ENCODE data around the gene CECR2. TPM values are rescaled to one million over a fixed set of nuclear protein-coding genes. Genes with fewer than 3 reads are reported as not detected.
A peak's percentile ranks its signal among the peaks of the same experiment; 100 is the strongest.

The CECR2 gene
- total RNA-seq, 2 experiments from 2014 or later: not detected

DNA sequence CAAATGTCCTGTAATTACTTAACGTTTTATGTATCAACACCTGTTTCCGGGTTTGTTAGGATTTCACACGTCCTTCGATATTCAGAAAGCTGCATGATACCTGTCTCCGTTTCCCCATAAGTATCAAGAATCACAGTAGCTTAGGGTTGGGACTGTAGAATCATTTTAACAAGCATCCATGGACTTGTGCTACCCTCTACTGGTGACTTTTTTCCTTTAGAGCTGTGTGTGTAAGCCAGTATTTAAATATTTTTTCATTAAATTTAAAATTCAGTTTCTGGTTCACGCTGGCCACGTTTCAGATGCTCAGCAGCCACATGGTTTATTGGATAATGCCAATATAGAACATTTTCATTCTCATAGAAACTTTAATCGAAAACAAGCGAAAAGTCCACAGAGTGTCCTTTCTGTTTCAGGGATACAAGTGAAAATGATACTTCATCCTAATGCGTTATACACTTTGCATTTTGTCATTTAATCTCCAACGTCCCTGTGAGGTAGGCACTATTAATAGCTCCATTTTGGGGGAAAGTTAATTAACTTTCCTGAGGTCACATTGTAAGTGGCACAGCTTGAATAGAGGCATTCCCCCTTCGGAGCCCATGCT lies 132.5 kb downstream of the CECR2 start:
- CTCF ChIA-PET: interaction anchor here (0.5 to 3.6 kb wide), 14 partner anchors 10 to 577 kb away, joined by 3 to 33 read pairs (median 4); partner anchors contain the start of gene ADA2
- intact Hi-C loops (cut with DNase I, micrococcal nuclease): loop anchor here (1.0 to 5.0 kb wide), 5 partner anchors 134 to 584 kb away; partner anchors contain the start of gene CECR2 (in 1 of the 2)
- H3K27me3 Mint-ChIP-seq: peaks cover 4% of the 10 kb centered on the region

DNA sequence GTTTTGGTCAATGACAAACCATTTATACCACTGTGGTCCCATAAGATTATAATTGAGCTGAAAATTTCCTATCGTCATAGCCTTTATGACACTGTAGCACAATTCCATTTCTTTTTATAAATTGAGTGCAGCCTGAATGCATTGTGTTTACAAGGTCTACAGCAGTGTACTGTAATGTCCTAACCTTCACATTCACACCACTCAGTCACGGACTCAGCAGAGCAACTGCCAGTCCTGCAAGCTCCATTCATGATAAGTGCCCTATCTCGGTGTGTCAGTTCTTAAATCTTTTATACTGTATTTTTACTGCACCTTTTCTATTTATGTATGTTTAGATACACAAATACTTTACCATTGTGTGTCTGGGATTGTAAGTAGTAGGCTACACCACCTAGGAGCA lies 138.8 kb downstream of the CECR2 start:
- Mint-ChIP-seq H3K27ac (no peak overlapping the region), H3K4me3 (no peak overlapping the region), H3K4me1 (ENCODE audit: low read depth) (no peaks in the 10 kb centered on the region), H3K36me3 (ENCODE audit: low read depth) (no peaks in the 10 kb centered on the region), H3K27me3 (peaks cover 12% of the 10 kb centered on the region), H3K9me3 (no peaks in the 10 kb centered on the region)
- H3K4me1 ChIP-seq (ENCODE audit: insufficient read depth, low read length): no peaks in the 10 kb centered on the region
- CTCF ChIA-PET: interaction anchor here (0.8 kb wide), 1 partner anchor 18 kb away, joined by 3 read pairs; no protein-coding TSS in a partner anchor
- H3K27me3 ChIP-seq (ENCODE audit: control insufficient read depth in 1 of 2, insufficient read depth in 2 of 2, low read length in 2 of 2): peaks cover 4 to 6% of the 10 kb centered on the region in 2 experiments
- H3K9me3 ChIP-seq (ENCODE audit: control insufficient read depth in 1 of 2, insufficient read depth in 1 of 2, low read length in 2 of 2): no peaks in the 10 kb centered on the region
- TF ChIP-seq, protein P1, sequence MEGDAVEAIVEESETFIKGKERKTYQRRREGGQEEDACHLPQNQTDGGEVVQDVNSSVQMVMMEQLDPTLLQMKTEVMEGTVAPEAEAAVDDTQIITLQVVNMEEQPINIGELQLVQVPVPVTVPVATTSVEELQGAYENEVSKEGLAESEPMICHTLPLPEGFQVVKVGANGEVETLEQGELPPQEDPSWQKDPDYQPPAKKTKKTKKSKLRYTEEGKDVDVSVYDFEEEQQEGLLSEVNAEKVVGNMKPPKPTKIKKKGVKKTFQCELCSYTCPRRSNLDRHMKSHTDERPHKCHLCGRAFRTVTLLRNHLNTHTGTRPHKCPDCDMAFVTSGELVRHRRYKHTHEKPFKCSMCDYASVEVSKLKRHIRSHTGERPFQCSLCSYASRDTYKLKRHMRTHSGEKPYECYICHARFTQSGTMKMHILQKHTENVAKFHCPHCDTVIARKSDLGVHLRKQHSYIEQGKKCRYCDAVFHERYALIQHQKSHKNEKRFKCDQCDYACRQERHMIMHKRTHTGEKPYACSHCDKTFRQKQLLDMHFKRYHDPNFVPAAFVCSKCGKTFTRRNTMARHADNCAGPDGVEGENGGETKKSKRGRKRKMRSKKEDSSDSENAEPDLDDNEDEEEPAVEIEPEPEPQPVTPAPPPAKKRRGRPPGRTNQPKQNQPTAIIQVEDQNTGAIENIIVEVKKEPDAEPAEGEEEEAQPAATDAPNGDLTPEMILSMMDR (IDR thresholded peaks at IDR 0.05): no peak
- no peaks in the 10 kb centered on the region for H3K36me3 ChIP-seq (ENCODE audit: insufficient read depth, low read length)
- no peak overlapping the region for H3K4me3 ChIP-seq (ENCODE audit: low read length)
- DNase-seq (no peak), ATAC-seq (ENCODE audit: poor library complexity) (no peak)
- H3K27ac ChIP-seq (ENCODE audit: low read depth in 1 of 2, low read length in 2 of 2): no peak overlapping the region
- POLR2A ChIA-PET: no interaction called here
- intact Hi-C loops (cut with DNase I, micrococcal nuclease): no loop called here

More for the DNA sequence above, 132.5 kb downstream of the CECR2 start:
- no peak overlapping the region for H3K27ac Mint-ChIP-seq
- Histone ChIP-seq H3K27ac (ENCODE audit: low read depth in 1 of 2, low read length in 2 of 2) (no peak overlapping the region), H3K9me3 (ENCODE audit: control insufficient read depth in 1 of 2, insufficient read depth in 1 of 2, low read length in 2 of 2) (no peaks in the 10 kb centered on the region), H3K36me3 (ENCODE audit: insufficient read depth, low read length) (no peaks in the 10 kb centered on the region), H3K4me1 (ENCODE audit: insufficient read depth, low read length) (no peaks in the 10 kb centered on the region), H3K4me3 (ENCODE audit: low read length) (no peak overlapping the region), H3K27me3 (ENCODE audit: control insufficient read depth in 1 of 2, insufficient read depth in 2 of 2, low read length in 2 of 2) (peaks cover 0 to 2% of the 10 kb centered on the region in 2 experiments)
- POLR2A ChIA-PET: interaction anchor here (0.8 to 2.1 kb wide), 7 partner anchors 288 to 427 kb away, joined by 3 to 22 read pairs (median 4); partner anchors contain the start of gene IL17RA
- no peaks in the 10 kb centered on the region for H3K4me1 Mint-ChIP-seq (ENCODE audit: low read depth)
- DNase-seq (peak in 9 of 14 experiments; percentile 2 to 79 (median 10)), ATAC-seq (ENCODE audit: poor library complexity) (peak; percentile 76)
- TF ChIP-seq, protein P1 (IDR thresholded peaks at IDR 0.05): peak; percentile 82
- no peaks in the 10 kb centered on the region for H3K9me3 Mint-ChIP-seq
- no peaks in the 10 kb centered on the region for H3K36me3 Mint-ChIP-seq (ENCODE audit: low read depth)
- no peak overlapping the region for H3K4me3 Mint-ChIP-seq

DNA sequence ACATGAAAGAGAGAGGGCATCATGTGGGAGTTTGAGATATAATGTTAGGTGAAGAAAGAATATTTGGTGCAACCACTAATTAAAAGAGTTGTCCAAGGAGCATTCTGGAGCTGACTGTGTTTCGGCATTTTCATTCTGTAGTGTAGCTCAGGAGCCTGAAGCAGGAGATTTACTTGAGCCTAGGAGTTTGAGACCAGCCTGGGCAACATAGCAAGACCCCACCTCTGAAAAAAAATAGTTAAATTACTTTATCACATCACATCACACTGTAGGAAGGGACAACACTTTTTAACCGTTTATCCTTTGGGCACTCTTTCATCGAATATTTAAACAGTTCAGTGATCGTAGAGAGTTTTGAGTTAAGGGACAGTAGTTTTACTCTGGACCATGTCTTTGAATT lies 143.7 kb downstream of the CECR2 start:
- Mint-ChIP-seq H3K27ac (no peak overlapping the region), H3K9me3 (no peaks in the 10 kb centered on the region), H3K4me3 (no peak overlapping the region), H3K27me3 (peaks cover 17% of the 10 kb centered on the region), H3K4me1 (ENCODE audit: low read depth) (no peaks in the 10 kb centered on the region), H3K36me3 (ENCODE audit: low read depth) (no peaks in the 10 kb centered on the region)
- H3K4me1 ChIP-seq (ENCODE audit: insufficient read depth, low read length): no peaks in the 10 kb centered on the region
- intact Hi-C loops (cut with DNase I, micrococcal nuclease): no loop called here
- ATAC-seq (ENCODE audit: poor library complexity) (no peak), DNase-seq (no peak)
- H3K27ac ChIP-seq (ENCODE audit: low read depth in 1 of 2, low read length in 2 of 2): no peak overlapping the region
- H3K27me3 ChIP-seq (ENCODE audit: control insufficient read depth in 1 of 2, insufficient read depth in 2 of 2, low read length in 2 of 2): peaks cover 4 to 6% of the 10 kb centered on the region in 2 experiments
- H3K9me3 ChIP-seq (ENCODE audit: control insufficient read depth in 1 of 2, insufficient read depth in 1 of 2, low read length in 2 of 2): no peaks in the 10 kb centered on the region
- H3K36me3 ChIP-seq (ENCODE audit: insufficient read depth, low read length): no peaks in the 10 kb centered on the region
- POLR2A ChIA-PET: no interaction called here
- H3K4me3 ChIP-seq (ENCODE audit: low read length): no peak overlapping the region
- CTCF ChIA-PET: interaction anchor here (1.1 kb wide), 1 partner anchor 11 kb away, joined by 3 read pairs; no protein-coding TSS in a partner anchor
- TF ChIP-seq, protein P1 (IDR thresholded peaks at IDR 0.05): no peak

All from CD4-positive, alpha-beta T cell (primary cell).